ENCODE measurements around the gene PLXDC2.

DNA sequence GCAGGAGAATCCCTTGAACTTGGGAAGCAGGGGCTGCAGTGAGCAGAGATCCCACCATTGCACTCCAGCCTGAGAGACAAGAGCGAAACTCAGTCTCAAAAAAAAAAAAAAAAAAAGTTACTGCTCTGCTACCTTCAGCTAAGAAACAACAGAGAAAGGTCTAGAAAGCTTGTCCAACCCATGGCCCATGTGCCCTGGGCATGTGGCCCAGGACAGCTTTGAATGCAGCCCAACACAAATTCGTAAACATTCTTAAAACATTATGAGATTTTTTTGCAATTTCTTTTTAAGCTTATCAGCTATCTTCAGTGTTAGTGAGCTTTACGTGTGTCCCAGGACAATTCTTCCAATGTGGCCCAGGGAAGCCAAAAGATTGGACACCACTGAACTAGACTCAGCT, 22.9 kb downstream of the PLXDC2 start:
- TF ChIP-seq, protein P1, sequence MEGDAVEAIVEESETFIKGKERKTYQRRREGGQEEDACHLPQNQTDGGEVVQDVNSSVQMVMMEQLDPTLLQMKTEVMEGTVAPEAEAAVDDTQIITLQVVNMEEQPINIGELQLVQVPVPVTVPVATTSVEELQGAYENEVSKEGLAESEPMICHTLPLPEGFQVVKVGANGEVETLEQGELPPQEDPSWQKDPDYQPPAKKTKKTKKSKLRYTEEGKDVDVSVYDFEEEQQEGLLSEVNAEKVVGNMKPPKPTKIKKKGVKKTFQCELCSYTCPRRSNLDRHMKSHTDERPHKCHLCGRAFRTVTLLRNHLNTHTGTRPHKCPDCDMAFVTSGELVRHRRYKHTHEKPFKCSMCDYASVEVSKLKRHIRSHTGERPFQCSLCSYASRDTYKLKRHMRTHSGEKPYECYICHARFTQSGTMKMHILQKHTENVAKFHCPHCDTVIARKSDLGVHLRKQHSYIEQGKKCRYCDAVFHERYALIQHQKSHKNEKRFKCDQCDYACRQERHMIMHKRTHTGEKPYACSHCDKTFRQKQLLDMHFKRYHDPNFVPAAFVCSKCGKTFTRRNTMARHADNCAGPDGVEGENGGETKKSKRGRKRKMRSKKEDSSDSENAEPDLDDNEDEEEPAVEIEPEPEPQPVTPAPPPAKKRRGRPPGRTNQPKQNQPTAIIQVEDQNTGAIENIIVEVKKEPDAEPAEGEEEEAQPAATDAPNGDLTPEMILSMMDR (IDR thresholded peaks at IDR 0.05), result no peak
- TF ChIP-seq POLR2A (IDR thresholded peaks at IDR 0.05) (no peak), POLR2AphosphoS5 (IDR thresholded peaks at IDR 0.05) (no peak)
